SW480 (cell line): Measurements from ENCODE around the gene SLC7A7.
"Not testable (repeated sequence)": the region's sequence is repeated elsewhere in the genome, so short reads cannot be mapped to it uniquely, and the experiment has no call there.

ENCODE experiments used
- DNase-seq: peaks from one replicate; pipeline ENCODE4 v3.0.0-alpha.2; 2016; ENCODE audit warnings: low spot score

Gene SLC7A7

DNA sequence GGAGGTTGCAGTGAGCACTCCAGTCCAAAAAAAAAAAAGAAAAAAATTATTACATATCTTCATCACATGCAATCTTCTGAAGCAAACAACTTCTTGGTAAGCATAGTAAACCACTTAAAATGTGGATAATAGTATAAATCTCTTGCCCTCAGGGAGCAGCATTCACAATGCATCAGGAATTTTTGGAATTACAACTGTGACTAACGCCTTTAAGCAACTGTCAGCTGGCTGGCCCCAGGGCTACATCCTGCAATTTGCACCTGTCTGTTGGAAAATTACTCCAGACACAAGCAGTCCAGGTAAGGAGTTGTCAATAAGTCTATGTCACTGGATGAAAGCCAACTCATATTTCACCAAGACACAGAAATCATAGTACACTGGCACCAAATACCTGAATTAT is 5.5 kb upstream of the SLC7A7 start:
- DNase-seq, result no peak

DNA sequence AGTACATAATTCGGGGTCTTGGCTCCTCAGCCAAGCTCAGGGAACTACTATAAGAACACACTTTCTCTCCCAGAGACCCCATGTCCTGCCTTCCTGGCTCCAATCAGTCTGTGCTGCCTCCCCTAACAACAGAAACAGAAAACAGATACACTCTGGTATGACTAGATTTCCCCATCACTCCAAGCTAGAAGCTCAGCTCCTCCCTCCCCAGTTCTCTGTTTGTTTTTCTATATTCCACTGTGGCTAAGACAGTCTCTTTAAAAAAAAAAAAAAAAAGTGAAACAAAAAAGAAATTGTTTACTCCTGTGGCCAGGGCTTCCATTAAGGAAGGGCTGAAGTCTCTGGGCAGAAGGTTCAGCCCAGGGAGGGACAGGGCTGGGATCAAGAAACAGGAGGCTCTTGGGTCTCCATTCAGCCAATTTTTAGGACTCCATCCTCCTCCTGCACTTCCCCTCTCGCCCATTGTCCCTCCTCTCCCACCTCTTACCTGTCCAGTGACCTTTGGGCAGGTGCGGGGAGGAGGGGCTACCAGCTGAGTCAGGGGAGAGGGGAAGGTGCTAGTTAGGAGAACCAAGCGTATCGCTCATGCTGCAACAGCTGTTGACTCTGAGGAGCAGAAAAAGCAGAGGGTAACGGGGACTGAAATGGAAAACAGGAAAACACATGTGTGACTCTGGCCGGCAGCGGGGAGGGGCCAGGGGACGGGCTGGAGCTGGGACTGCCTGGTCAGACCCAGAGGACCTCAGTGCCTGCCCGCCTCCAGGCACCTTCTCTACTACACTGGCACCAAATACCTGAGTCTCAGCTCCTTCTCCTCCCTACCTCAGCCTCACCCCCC is 4.1 kb upstream of the SLC7A7 start:
- no peak for DNase-seq

- no peak for DNase-seq
These were observed 862 bp downstream of the SLC7A7 start for GRCh38 chr14:22814373-22814772.

DNA sequence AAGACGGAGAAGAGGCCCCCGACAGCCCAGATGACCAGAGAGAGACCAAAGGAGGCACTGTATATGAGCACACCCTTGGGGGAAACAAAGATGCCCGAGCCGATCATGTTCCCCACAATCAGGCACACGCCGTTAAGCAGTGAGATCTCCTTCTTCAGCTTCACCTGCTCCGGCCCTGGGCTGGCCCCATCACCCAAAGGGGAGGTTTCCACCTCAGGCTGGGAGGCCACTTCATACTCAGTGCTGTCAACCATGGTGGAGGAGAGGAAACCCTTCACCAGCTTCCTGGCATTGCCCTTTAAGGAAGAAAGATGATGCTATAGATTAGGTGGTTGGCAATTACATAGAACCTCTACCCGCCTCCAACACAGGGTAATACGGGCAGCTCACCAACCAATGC is 2.1 kb downstream of the SLC7A7 start:
- DNase-seq, result no peak

DNA sequence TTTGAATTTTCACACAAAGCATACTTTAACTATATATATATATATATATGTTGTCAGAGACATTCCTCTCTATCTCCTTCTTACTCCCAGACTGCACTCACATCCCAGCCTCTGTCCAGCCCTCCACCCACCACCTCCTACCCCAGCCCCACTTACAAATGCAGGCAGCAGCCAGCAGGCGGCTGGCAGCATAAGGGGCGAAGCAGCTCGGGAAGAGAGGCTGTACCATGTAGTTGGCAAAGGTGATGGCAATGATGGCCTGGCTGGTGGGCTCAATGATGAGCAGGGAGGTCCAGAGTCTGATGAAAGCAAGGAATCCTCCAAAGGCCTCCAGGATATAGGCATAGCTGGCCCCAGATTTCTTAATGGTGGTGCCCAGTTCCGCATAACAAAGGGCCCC is 2.5 kb downstream of the SLC7A7 start:
- DNase-seq, result no peak

GRCh38 chr14:22811722-22812121 is 3.5 kb downstream of the SLC7A7 start:
- no peak for DNase-seq

DNA sequence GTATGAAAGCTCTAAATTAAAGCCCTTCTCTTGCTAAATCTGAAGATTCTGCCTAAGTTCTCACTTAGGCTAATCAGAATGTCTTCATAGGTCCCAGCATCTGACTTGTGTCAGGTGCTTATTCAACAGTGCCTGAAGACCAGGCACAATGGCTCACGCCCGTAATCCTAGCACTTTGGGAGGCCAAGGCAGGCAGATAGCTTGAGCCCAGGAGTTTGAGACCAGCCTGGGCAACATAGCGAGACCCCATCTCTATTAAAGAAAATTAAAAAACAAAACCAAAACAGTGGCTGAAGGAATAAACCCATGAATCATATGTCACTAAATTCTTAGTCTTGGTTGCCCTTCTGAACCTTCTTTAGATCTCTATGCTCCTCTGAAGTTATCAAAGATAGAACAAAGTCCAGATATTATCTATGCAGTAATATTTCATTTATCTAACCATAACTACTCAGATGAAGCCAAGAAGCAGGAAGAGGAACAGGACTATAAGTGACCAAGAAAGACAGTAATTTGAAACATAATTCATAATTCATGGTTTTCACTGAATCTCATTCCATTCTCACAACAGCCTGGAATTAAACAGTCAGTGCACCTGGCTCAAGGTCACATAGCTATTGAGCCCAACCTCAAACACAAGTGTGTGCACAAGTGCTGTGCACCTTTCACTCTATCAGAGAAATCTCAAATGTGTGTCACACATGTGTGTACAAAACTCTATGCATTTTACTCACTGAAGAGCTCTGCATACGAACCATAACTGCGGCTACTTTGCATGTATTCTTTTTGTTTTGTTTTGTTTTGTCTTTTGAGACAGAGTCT is 6.6 kb downstream of the SLC7A7 start:
- DNase-seq, result no peak

GRCh38 chr14:22807432-22808087 is 7.7 kb downstream of the SLC7A7 start:
- DNase-seq, result no peak

- not testable (repeated sequence) for DNase-seq
These were observed 10.0 kb downstream of the SLC7A7 start for GRCh38 chr14:22805235-22805634.

DNA sequence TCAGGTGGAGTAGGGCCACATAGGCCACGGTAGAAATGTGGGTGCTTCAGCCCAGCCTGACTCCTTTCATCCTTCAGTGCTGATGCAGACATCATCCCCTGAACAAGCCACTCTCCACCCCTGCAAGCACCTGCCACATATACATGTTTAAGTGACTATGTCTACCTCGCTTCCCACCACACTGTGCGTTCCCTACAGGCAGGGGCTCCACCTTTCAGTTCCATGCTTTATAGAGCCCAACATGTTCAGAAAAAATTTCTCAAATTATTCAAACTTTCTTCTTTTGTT is 11.6 kb downstream of the SLC7A7 start:
- DNase-seq, result no peak

DNA sequence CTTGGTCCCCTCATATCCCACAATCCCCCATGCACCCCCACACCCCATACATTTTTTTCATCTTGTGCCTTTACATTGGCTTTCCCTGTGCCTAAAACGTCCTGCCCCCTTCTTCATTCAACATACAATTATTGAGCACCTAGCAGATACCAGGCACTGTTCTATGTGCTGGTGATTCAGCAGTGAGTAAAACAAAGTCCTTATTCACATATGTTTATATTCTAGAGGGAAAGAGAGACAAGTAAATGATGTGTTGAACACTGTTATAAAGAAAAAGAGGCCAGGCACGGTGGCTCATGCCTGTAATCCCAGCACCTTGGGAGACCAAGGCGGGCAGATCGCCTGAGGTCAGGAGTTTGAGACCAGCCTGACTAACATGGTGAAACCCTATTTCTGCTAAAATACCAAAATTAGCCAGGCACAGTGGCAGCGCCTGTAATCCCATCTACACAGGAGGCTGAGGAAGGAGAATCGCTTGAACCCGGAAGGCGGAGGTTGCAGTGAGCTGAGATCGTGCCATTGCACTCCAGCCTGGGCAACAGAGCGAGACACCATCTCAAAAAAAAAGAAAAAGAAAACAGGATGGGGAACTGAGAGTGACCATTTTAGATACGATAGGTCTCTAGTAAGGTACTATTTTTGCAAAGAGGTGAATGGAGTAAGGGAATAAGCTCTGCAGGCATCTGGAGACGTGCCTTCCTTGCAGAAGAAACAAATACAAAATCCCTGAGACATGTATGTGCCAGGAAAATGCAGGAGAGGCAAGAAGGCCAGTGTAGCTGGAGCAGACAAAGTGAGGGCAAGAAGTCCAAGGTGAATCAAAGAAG is 12.2 kb downstream of the SLC7A7 start:
- no peak for DNase-seq

DNA sequence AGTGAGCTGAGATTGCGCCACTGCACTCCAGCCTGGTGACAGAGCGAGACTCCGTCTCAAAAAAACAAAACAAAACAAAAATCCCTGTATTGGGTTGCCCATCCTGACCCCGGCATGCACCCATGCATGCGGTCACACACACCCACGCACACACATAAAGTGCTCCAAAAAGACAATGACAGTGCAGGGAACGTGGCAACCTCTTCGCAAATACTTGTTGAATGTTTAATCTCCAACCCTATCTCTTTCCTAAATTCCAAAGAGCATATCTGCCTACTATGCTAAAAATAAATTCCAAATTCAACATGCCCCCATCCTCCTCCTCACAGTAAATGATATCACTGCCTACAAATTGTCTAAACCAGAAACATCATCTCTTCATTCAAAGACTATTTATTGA is 13.5 kb downstream of the SLC7A7 start:
- no peak for DNase-seq

GRCh38 chr14:22800346-22800745 is 14.9 kb downstream of the SLC7A7 start:
- no peak for DNase-seq

GRCh38 chr14:22798528-22798927 is 16.7 kb downstream of the SLC7A7 start:
- no peak for DNase-seq

GRCh38 chr14:22797017-22797917 is 18.0 kb downstream of the SLC7A7 start:
- DNase-seq, result no peak

DNA sequence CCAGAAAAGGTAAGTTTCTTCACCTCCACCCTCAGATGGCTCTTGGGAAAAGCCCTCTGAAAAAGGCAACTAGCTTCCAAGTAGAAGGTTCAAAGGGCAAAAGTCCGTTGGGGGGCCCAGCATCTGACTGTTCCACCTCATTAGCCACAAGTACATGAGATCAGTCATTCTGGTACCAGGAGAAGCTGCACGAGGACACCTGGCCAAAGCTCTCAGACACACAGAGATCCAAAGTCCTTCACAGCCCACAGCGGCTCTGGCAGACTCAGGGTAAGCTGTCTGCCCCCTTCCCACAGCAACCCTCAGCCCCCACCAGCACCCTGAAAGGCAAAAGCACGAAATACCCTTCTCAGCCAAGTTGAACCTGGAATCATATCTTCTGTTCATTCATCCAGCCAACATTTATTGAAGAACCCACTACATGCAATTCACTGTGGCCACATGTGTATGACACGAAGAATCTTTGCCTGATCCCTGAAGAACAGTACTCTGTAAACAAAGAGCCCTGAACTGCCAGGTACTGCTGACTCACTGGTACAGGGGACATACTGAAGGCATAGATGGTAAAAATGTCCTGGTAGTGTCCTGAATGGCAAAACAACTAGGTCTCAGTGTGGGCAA is 19.0 kb downstream of the SLC7A7 start:
- DNase-seq, result no peak

DNA sequence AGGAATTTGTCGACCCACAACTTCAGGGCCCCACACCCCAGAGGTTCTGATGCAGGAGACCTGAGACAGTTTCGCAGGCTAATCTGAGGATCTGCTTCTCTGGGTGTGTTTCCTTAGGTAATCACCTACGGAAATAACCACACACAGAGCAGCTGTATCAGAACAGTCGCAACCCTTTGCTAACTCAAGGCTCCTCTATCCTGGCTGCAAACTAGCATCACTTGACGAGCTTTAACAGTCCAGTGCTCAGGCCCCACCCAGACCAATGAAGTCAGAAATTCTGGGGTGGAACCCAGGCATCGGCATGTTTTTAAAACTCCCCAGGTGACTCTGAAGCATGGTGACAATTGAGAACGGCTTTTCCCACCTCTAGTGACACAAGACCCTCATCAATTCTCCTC is 20.7 kb downstream of the SLC7A7 start:
- DNase-seq, result no peak

DNA sequence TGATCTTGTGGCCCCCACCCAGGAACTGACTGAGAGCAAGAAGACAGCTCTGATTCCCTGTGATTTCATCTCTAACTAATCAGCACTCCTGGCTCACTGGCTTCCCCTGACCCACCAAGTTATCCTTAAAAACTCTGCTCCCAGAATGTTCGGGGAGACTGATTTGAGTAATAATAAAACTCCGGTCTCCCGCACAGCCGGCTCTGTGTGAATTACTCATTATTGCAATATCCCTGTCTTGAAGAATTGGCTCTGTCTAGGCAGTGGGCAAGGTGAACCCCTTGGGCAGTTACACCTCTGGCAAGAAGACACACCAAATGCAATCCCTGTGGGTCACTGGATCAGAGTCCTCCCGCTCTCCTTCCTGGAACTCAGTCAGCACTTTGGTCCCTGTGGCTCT is 21.3 kb downstream of the SLC7A7 start:
- DNase-seq, result no peak

- not testable (repeated sequence) for DNase-seq
These were observed 21.7 kb downstream of the SLC7A7 start for GRCh38 chr14:22793550-22793949.

- DNase-seq, result no peak
These were observed 23.1 kb downstream of the SLC7A7 start for GRCh38 chr14:22792158-22792557.

- DNase-seq, result peak; percentile 40
These were observed 23.9 kb downstream of the SLC7A7 start for GRCh38 chr14:22791301-22791700.
